Right lobe of liver (tissue), 4 donors: ENCODE data around the gene DHRS4L2.
"Not testable (repeated sequence)": the region's sequence is repeated elsewhere in the genome, so short reads cannot be mapped to it uniquely, and the experiment has no call there.

ENCODE experiments used
- POLR2A ChIP-seq: fragments of 450-650 bp; IDR thresholded peaks from one replicate; pipeline ENCODE4 v1.6.1; 2017; ENCODE audit warnings: antibody characterized with exemption, mild to moderate bottlenecking
- TF ChIP-seq, protein P1 (sequence below), 4 donors: fragments of 200-600 bp in 3 of 4; fragments of 450-650 bp in 1 of 4; IDR thresholded peaks; one replicate each; pipeline versions ENCODE4 v1.5.1 to v1.8.0; 2016 to 2022; ENCODE audit warnings: antibody characterized with exemption in 4 of 4, mild to moderate bottlenecking in 2 of 4
- donor health status: DM: no; HTN: no; CAD: no.
- donor health status: DM: no; HTN: no; CAD: no.
- donor health status: DM: no; HTN: yes; CAD: no.

DNA sequence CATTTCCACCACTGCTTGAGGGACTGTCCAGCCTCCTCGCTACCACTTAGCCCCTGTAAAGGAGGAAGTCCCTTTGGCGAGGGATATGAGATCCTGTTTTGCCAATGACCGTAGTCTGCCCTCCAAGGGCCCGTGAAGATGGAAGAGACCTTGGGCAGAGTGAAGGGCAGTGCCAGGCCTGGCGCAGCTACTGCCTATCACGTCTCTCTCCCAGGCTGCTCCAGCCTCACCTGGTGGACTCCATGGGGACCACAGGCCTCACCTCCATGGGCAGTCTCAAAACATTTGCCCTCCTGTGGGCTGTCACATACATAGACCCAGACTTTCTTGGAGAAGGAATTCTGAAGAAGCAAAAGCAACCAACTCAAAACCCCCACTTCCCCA is 514 bp upstream of the DHRS4L2 start:
- not testable (repeated sequence) for TF ChIP-seq POLR2A
- TF ChIP-seq, protein P1, sequence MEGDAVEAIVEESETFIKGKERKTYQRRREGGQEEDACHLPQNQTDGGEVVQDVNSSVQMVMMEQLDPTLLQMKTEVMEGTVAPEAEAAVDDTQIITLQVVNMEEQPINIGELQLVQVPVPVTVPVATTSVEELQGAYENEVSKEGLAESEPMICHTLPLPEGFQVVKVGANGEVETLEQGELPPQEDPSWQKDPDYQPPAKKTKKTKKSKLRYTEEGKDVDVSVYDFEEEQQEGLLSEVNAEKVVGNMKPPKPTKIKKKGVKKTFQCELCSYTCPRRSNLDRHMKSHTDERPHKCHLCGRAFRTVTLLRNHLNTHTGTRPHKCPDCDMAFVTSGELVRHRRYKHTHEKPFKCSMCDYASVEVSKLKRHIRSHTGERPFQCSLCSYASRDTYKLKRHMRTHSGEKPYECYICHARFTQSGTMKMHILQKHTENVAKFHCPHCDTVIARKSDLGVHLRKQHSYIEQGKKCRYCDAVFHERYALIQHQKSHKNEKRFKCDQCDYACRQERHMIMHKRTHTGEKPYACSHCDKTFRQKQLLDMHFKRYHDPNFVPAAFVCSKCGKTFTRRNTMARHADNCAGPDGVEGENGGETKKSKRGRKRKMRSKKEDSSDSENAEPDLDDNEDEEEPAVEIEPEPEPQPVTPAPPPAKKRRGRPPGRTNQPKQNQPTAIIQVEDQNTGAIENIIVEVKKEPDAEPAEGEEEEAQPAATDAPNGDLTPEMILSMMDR (IDR thresholded peaks at IDR 0.05): not testable (repeated sequence)
